Measurements from ENCODE around the gene ABCA13.

Gene ABCA13

DNA sequence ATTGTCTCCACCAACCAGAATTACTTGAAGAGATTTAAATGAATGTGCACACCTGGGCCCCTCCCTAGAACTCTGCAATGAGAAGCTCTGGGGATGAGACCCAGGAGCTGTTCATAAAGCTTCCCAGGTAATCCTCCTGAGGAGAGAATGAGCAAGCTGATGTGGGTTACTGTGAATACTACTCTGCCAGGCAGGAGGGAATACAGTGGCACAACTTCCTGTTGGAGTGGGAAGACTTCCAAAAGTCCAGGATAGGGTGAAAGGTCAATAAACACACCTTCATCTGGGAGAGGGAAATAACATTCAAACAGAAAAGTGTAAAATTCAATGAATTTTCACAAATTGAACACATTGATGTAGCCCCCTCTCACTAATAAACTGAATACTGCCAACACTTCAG is 351.4 kb downstream of the ABCA13 start (continued):
- TF ChIP-seq, protein P1, sequence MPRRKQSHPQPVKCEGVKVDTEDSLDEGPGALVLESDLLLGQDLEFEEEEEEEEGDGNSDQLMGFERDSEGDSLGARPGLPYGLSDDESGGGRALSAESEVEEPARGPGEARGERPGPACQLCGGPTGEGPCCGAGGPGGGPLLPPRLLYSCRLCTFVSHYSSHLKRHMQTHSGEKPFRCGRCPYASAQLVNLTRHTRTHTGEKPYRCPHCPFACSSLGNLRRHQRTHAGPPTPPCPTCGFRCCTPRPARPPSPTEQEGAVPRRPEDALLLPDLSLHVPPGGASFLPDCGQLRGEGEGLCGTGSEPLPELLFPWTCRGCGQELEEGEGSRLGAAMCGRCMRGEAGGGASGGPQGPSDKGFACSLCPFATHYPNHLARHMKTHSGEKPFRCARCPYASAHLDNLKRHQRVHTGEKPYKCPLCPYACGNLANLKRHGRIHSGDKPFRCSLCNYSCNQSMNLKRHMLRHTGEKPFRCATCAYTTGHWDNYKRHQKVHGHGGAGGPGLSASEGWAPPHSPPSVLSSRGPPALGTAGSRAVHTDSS (tag by site-specific recombination; IDR thresholded peaks at IDR 0.05), result no peak
- TF ChIP-seq, protein P2, sequence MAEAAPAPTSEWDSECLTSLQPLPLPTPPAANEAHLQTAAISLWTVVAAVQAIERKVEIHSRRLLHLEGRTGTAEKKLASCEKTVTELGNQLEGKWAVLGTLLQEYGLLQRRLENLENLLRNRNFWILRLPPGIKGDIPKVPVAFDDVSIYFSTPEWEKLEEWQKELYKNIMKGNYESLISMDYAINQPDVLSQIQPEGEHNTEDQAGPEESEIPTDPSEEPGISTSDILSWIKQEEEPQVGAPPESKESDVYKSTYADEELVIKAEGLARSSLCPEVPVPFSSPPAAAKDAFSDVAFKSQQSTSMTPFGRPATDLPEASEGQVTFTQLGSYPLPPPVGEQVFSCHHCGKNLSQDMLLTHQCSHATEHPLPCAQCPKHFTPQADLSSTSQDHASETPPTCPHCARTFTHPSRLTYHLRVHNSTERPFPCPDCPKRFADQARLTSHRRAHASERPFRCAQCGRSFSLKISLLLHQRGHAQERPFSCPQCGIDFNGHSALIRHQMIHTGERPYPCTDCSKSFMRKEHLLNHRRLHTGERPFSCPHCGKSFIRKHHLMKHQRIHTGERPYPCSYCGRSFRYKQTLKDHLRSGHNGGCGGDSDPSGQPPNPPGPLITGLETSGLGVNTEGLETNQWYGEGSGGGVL (tag by site-specific recombination; IDR thresholded peaks at IDR 0.05), result no peak
- TF ChIP-seq ZSCAN18 (tag by site-specific recombination; IDR thresholded peaks at IDR 0.05), result no peak
- no peak for TF ChIP-seq TRIM28 (IDR thresholded peaks at IDR 0.05; ENCODE audit: borderline replicate concordance, low read length)
- no peak for TF ChIP-seq ZNF792 (tag by site-specific recombination; IDR thresholded peaks at IDR 0.05)
- TF ChIP-seq, protein P3, sequence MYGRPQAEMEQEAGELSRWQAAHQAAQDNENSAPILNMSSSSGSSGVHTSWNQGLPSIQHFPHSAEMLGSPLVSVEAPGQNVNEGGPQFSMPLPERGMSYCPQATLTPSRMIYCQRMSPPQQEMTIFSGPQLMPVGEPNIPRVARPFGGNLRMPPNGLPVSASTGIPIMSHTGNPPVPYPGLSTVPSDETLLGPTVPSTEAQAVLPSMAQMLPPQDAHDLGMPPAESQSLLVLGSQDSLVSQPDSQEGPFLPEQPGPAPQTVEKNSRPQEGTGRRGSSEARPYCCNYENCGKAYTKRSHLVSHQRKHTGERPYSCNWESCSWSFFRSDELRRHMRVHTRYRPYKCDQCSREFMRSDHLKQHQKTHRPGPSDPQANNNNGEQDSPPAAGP (tag by site-specific recombination; IDR thresholded peaks at IDR 0.05), result no peak
- TF ChIP-seq HOXD13 (CRISPR knock-in tag; IDR thresholded peaks at IDR 0.05; ENCODE audit: borderline replicate concordance), result no peak
- TF ChIP-seq, protein P4, sequence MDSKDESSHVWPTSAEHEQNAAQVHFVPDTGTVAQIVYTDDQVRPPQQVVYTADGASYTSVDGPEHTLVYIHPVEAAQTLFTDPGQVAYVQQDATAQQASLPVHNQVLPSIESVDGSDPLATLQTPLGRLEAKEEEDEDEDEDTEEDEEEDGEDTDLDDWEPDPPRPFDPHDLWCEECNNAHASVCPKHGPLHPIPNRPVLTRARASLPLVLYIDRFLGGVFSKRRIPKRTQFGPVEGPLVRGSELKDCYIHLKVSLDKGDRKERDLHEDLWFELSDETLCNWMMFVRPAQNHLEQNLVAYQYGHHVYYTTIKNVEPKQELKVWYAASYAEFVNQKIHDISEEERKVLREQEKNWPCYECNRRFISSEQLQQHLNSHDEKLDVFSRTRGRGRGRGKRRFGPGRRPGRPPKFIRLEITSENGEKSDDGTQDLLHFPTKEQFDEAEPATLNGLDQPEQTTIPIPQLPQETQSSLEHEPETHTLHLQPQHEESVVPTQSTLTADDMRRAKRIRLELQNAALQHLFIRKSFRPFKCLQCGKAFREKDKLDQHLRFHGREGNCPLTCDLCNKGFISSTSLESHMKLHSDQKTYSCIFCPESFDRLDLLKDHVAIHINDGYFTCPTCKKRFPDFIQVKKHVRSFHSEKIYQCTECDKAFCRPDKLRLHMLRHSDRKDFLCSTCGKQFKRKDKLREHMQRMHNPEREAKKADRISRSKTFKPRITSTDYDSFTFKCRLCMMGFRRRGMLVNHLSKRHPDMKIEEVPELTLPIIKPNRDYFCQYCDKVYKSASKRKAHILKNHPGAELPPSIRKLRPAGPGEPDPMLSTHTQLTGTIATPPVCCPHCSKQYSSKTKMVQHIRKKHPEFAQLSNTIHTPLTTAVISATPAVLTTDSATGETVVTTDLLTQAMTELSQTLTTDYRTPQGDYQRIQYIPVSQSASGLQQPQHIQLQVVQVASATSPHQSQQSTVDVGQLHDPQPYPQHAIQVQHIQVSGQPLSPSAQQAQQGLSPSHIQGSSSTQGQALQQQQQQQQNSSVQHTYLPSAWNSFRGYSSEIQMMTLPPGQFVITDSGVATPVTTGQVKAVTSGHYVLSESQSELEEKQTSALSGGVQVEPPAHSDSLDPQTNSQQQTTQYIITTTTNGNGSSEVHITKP (tag by site-specific recombination; IDR thresholded peaks at IDR 0.05), result no peak
- TF ChIP-seq ZNF571 (tag by site-specific recombination; IDR thresholded peaks at IDR 0.05), result no peak

GRCh38 chr7:48525736-48526732 is 354.8 kb downstream of the ABCA13 start:
- Histone ChIP-seq H3K4me3 (ENCODE audit: low read depth, low read length) (no peak overlapping the region), H3K27ac (ENCODE audit: extremely low read depth, low read depth, low read length) (no peak overlapping the region), H3K36me3 (ENCODE audit: control insufficient read depth in 2 of 2, insufficient read depth in 1 of 2, low read length in 2 of 2) (no peaks in the 10 kb centered on the region), H3K4me1 (ENCODE audit: control insufficient read depth, insufficient read depth, low read length) (no peaks in the 10 kb centered on the region), H3K9me3 (ENCODE audit: control insufficient read depth, insufficient read depth, low read depth, low read length) (no peaks in the 10 kb centered on the region)
- ChIA-PET CTCF (interaction anchor here (1.1 kb wide), 1 partner anchor 98 kb away, joined by 4 read pairs; no protein-coding TSS in a partner anchor), POLR2A (no interaction called here)
- TF ChIP-seq ZNF335 (tag by site-specific recombination; conservative IDR thresholded peaks at IDR 0.05) (no peak), FEZF1 (tag by site-specific recombination; IDR thresholded peaks at IDR 0.05) (no peak), ZNF785 (tag by site-specific recombination; IDR thresholded peaks at IDR 0.05) (no peak), ATF2 (tag by site-specific recombination; IDR thresholded peaks at IDR 0.05; ENCODE audit: low read depth) (no peak), OVOL3 (tag by site-specific recombination; IDR thresholded peaks at IDR 0.05) (no peak), ZNF114 (tag by site-specific recombination; IDR thresholded peaks at IDR 0.05) (no peak), ZNF571 (tag by site-specific recombination; IDR thresholded peaks at IDR 0.05) (no peak), ZNF645 (tag by site-specific recombination; IDR thresholded peaks at IDR 0.05) (no peak), ZBTB1 (tag by site-specific recombination; IDR thresholded peaks at IDR 0.05) (no peak), ZFP37 (tag by site-specific recombination; IDR thresholded peaks at IDR 0.05) (no peak), ZNF23 (tag by site-specific recombination; IDR thresholded peaks at IDR 0.05; ENCODE audit: borderline replicate concordance) (no peak), ZNF433 (tag by site-specific recombination; IDR thresholded peaks at IDR 0.05; ENCODE audit: low read depth) (no peak)
- TF ChIP-seq, protein P5, sequence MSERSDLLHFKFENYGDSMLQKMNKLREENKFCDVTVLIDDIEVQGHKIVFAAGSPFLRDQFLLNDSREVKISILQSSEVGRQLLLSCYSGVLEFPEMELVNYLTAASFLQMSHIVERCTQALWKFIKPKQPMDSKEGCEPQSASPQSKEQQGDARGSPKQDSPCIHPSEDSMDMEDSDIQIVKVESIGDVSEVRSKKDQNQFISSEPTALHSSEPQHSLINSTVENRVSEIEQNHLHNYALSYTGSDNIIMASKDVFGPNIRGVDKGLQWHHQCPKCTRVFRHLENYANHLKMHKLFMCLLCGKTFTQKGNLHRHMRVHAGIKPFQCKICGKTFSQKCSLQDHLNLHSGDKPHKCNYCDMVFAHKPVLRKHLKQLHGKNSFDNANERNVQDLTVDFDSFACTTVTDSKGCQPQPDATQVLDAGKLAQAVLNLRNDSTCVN (tag by site-specific recombination; optimal IDR thresholded peaks at IDR 0.05), result no peak
